HG03039 (cell line): ENCODE results near the gene CANT1.
"Not testable (repeated sequence)": the region's sequence is repeated elsewhere in the genome, so short reads cannot be mapped to it uniquely, and the experiment has no call there.

Experiments
- ATAC-seq: cut with Tn5 transposase; IDR thresholded peaks from one replicate; pipeline ENCODE4 v1.9.1; 2021; ENCODE audit warnings: mild to moderate bottlenecking, moderate library complexity; ENCODE audit not compliant: unreplicated experiment

CANT1 gene

DNA sequence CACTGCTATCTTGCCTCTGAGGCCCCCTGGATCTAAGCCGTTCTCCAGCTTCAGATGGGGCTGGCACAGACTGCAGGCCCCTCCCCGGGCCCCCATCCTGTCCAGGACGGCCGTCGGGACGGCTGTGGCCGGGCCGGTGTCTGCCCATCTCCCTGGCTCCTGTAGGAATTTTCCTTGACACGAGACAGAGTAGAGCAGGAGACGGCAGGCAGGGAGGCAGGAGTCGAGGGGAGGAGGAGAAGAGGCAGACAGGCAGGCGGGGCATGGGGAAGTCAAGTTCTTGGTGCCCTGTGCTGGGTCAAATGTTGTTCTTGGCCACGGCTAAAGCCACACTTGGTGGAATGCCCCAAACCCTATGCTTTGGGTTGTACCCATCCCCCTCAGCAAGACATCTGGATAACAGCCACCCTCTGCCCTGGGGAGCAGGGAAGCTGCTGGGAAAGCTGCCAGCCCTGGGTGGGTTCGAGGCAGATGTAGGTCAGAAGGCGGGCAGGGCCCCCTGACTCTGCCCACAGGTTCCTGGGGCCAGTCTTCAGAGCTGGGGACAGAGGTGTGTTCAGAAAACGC is 18.4 kb upstream of the CANT1 start:
- no peak for ATAC-seq

DNA sequence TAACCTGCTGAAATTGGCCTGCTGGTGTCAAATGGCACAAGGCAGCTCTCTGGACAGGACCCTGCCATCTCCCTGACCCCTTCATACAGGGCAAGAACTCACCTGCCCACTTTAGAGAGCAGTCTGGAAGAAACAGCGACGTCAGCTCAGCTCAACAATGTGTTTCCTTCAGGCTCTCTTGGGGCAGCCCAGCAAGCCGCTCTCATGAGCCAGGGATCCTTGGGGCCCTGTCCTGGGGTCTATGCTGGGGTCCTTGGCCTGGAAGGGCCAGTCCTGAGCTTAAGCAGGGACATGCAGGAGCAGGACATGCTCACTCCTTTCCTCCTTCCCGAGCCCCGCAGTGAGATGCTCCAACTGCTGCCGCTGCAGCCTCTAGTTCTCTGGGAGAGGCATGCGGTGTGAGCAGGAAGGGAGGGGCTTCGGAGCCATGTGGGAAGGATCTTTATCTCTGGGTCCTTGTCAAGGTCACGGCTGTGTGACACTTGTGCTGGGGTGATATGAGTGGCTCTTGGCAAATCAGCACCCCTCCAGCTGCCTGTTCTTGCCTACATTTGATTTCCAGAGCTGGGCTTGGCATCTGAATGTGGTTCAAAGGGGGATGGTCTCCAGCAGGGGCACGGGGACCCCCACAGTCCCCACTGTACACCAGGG is 17.8 kb upstream of the CANT1 start:
- no peak for ATAC-seq

DNA sequence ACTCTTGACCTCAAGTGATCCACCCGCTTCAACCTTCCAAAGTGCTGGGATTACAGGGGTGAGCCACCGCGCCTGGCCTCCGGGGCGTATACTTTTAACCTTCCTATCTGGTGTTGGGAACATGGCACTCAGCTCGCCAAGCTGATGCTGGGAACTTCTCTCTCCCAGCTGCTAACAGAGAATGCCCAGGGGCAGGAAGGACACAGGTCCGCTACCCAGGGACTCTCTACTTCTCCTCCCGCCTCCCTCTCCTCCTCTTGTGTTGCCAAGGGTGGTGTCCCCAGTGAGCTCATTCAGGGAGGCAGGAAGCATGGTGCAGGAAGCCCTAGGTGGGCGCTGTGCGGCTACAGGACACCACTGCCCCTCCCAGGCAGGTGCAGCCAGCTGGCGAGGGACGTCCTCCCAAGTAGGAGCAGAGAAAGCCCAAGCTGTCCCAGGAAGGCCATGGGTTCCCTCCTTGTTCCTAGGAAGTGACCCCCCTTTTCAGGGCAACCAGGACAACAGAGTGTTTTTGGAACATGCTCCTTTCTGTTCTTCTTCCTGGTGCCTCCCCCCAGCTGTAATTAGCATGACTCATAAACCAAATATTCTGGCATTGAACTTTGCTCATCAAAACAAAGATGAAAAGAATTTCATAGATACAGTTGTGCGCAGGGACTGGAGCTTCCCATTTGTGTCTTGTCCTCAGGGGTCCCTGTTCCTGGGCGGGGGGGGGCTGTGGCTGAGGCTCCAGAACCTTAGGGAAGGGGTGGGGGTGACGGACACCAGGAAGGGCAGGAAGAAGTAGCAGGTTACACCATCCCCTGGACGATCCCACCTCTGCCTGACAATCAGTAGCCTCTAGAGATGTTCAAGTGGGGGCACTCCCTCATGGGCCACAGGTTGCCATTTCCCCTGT is 17.1 kb upstream of the CANT1 start:
- no peak for ATAC-seq

DNA sequence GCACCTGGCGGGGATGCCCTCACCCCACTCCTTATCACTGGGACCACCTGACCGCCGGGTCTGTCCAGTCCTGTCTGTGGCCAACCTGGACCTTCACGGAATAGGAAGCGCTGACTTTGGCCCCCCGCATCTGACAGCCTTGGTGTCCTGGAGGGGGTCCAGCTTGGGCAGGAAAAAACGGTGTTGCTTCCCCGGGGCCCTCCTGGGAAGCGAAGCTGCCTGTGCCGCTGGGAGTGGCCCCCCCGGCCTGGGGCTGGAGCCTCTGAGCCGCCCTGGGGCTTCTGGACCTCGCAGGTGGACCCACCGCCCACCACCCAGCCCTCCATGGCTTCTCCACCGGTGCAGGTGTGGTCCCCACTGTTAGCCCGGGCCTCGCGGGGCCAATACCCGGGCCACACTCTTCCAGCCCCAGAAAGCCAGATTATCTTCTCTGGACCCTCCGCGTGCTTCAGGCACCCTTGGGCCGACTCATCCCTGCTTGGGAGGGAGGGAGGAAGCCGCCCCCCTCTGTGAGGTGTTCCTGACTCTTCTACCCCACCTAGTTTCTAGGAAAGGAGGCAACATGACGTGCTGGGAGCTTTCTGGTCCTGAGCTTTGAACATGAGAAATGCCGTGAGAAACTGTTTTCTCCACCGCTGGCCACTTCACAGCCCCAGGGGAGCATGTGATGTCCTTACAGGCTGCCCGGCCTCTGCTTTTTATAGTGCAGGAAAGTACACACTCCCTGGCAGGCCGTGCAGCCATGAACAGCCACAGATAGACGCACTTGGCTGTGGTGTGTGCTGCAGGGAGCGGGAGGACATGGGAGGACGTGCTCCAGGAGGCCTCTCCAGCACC is 15.6 kb upstream of the CANT1 start:
- no peak for ATAC-seq

DNA sequence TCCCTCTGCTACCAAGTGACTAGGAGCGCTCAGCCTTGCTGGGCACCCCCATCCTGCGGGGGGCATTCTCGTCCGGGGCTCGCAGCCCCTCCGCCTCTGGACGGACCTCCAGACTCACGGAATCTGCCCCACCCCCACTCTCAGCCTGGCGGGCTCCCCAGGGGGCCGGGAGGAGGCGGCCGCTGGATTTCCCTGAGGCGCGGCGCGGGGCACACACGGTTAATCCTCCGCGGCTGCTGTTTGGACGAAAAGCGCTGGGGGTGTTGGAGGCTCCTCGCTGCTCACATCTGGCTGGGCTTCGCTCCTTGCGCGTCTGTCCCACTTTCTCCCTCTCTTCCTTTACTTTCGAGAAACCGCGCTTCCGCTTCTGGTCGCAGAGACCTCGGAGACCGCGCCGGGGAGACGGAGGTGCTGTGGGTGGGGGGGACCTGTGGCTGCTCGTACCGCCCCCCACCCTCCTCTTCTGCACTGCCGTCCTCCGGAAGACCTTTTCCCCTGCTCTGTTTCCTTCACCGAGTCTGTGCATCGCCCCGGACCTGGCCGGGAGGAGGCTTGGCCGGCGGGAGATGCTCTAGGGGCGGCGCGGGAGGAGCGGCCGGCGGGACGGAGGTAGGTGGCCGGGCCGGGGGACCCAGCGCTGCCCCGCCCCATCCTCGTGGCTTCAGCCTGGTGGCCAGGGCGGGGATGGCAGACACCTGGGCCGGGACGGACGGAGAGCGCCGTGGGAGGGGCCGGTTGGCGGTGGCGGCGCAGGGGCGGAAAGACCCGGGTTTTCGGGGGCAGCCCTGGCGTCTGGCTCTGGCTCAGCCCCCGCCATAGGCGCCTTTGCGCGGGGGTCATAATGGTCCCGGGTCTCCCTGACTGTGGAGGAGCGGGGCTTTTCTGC is 14.6 kb upstream of the CANT1 start, which contains the start of gene C1QTNF1:
Gene C1QTNF1 (plus strand): TSS at position 284 of the 886 bp plus-strand sequence. CDS start 19,800 bp downstream, outside the sequence.
- no peak for ATAC-seq

DNA sequence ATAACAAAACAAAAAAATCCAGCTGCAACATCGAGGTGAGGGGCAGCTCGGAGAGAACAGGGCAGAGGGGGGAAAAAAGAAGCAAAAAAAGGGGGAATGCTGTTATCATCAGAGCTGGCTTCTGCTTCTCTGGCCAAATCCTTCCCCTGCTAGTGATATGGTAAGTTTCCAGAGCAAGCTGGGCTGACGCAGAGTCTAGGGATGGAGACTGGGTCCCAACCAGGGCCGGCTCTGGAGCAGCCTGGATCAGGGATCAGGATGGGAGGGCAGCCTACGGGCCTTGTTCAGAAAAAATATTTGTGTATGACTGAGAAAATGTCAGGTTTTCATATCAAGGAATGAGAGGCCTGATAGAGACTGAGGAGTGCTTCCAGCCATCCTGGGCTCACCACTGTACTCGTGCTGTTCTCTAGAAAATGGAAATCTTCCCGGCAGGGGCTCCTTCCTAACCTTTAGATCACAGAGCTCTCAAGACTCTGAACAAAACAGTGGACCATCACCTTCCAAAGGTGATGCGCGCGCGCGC is 13.7 kb upstream of the CANT1 start:
- no peak for ATAC-seq

DNA sequence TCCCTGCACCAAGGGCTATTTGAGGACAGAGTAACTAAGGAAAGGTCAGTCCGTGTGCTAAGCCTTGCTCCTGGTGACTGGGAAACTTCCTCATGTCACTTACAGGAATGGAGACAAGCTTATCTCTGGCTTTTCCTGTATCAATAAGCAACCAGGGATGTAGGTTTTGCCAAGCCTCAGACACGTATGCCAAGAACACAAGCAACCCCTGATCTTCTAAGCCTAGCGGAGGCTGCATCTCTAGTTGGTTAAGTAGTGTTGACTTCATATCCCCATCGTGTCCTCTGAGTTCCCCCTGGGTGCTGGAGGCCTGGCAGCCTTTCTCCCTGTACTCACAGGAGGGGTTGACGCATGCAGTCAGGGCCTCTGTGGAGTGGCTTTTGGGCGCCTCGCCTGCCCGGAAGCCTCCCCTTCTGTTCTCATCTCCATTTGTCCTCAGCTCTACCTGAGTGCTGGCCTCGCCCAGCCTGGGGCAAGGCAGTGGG is 13.0 kb upstream of the CANT1 start:
- no peak for ATAC-seq

DNA sequence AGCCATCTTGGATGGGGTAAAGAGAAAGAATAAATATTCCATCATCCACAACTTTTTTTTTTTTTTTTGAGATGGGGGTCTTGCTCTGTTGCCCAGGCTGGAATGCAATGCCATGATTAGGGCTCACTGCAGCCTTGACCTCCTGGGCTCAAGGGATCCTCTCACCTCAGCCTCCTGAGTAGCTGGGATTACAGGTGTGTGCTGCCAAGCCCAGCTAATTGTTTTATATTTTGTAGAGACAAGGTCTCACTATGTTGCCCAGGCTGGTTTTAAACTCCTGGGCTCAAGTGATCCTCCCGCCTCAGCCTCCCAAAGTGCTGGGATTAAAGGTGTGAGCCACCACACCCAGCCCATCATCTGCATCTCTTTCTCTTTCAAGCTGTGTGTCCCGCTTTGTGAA is 12.4 kb upstream of the CANT1 start:
- not testable (repeated sequence) for ATAC-seq

DNA sequence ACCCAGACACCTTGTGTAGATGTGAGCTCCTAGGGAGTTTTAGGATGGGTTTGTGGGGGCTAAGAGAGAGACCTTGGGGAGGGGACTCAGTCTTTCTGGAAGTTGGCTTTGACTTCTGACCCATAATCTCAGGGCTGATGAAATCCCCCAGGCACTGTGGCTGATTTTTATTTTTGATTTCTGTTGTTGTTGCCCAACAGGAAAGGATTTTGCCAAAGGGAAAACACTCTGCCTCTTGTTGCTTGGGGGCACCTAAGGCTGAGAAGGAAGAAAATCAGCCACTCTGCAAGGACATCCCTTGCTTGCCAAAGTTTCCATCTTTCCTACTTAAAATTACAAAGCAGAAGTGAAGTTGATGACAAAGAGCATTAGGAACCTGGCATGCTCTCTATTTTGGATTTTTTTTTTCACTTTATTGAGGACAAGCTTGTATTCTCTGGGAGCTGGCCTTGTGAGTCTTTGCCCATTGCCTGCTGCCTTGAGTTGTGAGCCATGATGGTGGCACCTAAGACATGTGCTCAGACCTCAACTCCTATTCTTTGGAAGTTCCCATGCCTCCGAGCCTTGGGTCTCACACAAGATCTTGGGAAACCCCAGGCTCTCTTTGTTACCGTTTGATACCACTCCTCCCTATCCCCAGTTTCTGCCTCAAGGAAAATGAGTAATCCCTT is 11.2 kb upstream of the CANT1 start:
- no peak for ATAC-seq

DNA sequence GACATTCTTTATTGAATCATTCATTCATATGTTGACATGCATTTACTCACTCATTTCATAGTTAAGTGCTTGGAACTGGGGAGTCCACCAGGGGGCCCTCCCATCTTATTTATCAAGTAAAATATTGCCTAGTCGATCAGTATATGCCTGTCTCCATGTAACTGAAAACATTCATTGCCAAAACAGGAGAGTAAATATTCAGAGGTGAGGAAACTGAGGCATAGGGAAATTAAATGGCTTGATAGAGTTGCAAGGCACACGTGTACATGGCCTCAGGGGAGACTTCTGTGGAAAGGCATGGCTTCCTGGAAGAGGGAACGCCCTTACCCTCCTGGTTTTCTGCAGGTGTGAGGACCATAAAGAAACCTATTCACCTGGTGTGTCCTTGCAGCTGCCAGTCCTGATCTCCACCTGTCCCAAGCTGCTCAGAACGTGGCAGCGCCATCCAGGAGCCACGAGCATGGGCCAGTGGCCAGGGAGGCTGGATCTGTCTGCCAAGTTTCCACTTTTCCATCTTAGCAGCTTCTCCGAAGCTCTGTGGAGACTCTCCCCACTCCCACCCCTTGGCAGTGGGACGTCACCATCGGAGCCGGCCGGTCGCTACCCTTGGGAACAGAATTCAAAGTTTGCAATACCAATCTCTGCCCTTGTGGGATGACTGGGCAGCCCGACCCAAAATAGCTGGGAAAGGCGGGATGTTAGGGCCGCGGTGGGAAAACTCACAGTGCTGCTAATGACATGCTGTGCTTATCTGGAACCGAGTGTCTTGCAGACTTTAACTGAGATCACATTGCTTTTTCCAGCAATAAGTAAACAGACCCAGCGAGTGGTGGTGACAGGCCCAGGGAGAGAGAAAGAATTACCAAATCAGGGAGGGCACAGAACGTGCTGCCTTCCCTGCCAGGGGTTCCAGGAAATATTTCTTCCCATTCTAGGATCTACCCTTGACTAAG is 10.3 kb upstream of the CANT1 start:
- ATAC-seq, result no peak

DNA sequence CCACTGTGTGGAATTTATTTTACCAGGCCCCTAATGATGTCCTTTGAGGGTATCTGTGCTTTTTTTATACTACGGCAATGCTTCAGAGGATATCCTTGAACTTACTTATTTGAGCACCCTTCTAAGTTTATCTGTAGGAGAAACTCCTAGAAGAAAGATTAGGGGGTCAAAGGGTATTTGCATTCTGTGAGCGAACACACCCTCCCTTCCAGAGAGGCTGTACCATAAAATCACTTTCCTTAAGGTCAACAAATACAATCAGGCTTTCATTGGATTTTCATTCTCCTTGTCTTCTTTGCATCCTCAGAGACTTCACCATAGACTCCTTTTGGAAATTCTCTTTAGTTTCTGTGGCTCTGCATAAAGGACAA is 9.7 kb upstream of the CANT1 start:
- ATAC-seq, result no peak

DNA sequence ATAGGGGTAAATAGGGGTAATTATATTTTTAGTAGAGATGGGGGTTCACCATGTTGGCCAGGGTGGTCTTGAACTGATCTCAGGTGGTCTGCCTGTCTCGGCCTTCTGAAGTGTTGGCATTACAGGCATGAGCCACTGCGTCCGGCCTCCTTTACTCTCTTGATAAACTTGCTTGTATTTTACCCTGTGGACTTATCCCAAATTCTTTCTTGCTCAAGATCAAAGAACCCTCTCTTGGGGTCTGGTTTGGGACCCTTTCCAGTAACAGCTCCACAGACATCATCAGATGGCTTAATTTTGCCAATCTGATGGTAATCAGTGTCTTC is 8.8 kb upstream of the CANT1 start:
- no peak for ATAC-seq

DNA sequence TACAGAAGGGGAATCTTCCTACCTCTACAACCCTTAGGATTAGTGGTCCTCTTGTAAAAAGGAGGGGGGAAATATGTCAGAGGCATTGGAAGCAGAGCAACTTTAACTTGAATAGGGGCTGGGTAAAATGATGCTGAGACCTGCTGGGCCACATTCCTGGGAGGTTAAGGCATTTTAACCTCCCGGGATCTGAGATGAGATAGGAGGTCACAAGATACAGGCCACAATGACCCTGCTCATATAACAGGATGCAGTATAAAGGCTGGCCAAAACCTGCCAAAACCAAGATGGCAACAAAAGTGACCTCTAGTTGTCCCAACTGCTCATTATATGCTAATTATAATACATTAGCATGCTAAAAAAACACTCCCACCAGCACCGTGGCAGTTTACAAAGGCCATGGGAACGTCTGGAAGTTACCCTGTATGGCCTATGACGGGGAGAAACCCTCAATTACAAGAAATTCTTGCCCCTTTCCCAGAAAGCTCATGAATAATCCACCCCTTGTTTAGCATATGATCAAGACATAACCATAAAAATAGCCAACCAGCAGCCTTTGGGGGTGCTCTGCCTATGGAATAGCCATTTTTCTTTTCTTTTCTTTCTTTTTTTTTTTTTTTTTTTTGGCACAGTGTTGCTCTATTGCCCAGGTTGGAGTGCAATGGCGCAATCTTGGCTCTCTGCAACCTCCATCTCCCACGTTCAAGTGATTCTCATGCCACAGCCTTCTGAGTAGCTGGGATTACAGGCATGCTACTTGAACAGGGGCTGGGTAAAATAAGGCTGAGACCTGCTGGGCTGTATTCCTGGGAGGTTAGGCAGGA is 8.2 kb upstream of the CANT1 start:
- ATAC-seq, result no peak

DNA sequence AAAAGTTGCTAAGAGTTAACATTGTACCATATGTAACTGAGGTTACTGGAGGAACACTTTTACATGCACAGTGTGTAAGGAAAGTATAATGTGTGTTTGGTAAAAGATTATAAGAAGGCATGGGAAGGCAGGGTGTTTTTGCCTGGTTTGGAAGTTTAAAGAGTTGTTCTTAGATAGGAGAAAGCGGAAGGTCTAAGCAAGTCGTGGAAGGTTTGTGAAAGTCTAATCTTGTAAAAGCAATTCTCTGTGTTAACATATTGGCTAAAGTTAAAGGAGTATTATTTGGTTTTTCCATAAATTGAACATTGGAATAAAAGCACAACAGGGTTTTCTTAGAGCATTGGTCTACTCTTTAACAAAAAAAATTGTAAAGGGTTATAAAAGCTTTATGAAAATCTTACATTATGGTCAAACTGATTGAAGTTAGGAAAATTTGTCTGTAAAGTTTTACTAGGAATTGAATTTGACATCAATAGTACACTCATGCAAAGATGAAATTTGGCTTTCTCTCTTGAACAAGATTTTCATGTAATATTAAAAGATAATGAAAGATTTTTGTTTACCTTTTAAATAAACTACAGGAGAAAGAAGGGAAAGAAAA is 4.7 kb upstream of the CANT1 start:
- ATAC-seq, result no peak

DNA sequence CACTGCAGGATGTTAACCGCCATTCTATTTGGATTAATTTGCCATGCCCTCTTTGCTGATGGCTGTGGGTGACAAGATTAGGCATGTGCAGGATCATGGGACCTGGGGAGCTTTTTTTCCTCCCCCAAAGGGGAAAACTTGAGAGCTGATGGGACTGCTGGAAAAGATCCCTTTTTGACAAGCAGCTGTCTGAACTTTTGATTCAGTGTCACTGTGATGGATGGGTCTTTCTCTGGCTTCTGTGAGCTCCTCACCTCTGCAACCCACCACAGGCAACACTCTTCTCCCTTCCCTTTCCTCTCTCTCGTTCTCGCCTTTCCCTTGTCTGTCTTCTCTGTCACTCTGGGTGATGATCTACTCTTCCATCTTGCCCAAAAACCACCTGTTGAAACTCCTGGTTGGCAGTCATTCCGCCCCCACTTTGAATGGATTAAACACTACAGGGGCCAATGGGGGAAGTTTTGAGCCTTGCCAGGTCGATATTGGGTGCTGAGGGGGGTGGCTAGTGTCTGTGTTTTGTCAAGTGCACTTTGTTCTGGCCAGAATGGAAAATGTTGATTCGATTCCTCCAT is 3.1 kb upstream of the CANT1 start:
- ATAC-seq, result no peak

DNA sequence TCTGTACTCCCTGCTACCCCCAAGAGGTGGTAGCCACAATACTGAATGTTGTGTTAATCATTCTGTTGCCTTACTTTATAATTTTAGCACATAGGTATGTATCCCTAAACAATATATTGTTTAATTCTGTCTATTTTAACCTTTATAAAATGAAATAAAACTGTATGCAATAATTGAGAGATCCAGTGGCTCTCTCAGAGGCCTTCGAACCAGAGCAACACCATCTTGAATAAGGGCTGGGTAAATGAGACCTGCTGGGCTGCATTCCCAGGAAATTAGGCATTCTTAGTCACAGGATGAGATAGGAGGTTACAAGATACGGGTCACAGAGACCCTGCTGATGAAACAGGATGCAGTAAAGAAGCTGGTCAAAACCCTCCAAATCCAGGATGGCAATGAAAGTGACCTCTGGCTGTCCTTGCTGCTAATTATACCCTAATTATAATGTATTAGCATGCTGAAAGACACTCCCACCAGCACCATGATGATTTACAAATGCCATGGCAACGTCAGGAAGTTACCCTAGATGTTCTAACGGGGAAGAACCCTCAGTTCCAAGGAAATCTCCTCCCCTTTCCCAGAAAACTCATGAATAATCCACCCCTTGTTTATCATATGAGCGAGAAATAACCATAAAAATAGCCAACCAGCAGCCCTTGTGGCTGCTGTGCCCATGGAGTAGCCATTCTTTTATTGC is 2.0 kb upstream of the CANT1 start:
- no peak for ATAC-seq
